Sigmoid colon (tissue), 4 donors: ENCODE measurements around the gene CFAP69.

Experiments
- EP300 ChIP-seq, 4 donors: sonication (generic); formaldehyde crosslinking; IDR thresholded peaks; one replicate each; pipeline ENCODE4 v1.6.1; 2017; ENCODE audit warnings: antibody characterized with exemption in 4 of 4
- POLR2AphosphoS5 ChIP-seq, 4 donors: sonication (generic); formaldehyde crosslinking; IDR thresholded peaks; one replicate each; pipeline ENCODE4 v1.6.1; 2017; ENCODE audit warnings: antibody characterized with exemption in 4 of 4
- TF ChIP-seq, protein P1 (sequence below), 4 experiments: fragments of 450-650 bp in 3 of 4; fragments of 200-600 bp in 1 of 4; IDR thresholded peaks; one replicate each; pipeline ENCODE4 v1.5.1; 2016 to 2019; ENCODE audit warnings: antibody characterized with exemption in 4 of 4, mild to moderate bottlenecking in 3 of 4, moderate library complexity in 2 of 4

DNA sequence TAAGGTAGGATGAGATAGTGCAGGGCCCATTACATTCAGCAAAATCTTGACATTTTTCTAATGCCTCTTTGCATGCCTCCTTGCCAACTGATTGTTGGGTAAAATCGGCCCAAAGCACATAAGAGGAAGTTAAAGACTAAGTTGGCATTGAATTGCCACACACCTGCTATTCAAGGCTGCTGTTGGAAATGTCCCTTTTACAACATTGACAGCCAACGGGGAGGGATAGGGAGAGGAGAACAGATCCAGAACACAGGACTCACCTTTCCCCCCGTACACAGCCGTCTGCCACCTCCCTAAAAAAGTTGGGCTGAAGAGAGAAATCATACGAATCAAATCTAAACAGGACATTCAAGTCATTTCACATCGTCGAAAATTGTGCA is 75.4 kb downstream of the CFAP69 start:
- TF ChIP-seq, protein P1, sequence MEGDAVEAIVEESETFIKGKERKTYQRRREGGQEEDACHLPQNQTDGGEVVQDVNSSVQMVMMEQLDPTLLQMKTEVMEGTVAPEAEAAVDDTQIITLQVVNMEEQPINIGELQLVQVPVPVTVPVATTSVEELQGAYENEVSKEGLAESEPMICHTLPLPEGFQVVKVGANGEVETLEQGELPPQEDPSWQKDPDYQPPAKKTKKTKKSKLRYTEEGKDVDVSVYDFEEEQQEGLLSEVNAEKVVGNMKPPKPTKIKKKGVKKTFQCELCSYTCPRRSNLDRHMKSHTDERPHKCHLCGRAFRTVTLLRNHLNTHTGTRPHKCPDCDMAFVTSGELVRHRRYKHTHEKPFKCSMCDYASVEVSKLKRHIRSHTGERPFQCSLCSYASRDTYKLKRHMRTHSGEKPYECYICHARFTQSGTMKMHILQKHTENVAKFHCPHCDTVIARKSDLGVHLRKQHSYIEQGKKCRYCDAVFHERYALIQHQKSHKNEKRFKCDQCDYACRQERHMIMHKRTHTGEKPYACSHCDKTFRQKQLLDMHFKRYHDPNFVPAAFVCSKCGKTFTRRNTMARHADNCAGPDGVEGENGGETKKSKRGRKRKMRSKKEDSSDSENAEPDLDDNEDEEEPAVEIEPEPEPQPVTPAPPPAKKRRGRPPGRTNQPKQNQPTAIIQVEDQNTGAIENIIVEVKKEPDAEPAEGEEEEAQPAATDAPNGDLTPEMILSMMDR (IDR thresholded peaks at IDR 0.05) = no peak
- no peak for TF ChIP-seq POLR2AphosphoS5 (IDR thresholded peaks at IDR 0.05)
- TF ChIP-seq EP300 (IDR thresholded peaks at IDR 0.05) = no peak
